Caco-2 (cell line): ENCODE measurements around the gene PITPNM3. TPM values are rescaled to one million over a fixed set of nuclear protein-coding genes. Genes with fewer than 3 reads are reported as not detected.

Source experiments
- BruUV-seq: library from RNA; stranded (reverse); fragments of 400-500 nt; replicated peaks from 2 replicates; lab custom pipeline; 2021; lab: Mats Ljungman, UMichigan
- CTCF ChIA-PET: fragments of 300-600 bp; sonication (Branson Sonifier 250); formaldehyde crosslinking; loops from one replicate; lab custom pipeline; 2022; ENCODE audit warnings: antibody characterized with exemption; lab: Charles Lee
- POLR2A ChIA-PET: fragments of 300-600 bp; sonication (Branson Sonifier 250); formaldehyde crosslinking; loops from one replicate; lab custom pipeline; 2022; ENCODE audit warnings: antibody characterized with exemption; lab: Charles Lee
- DNase-seq, 2 experiments: peaks; one replicate each; pipeline versions ENCODE4 v3.0.0 to v3.0.0-alpha.2; 2020 to 2022
- H3K27me3 ChIP-seq: replicated peaks from 2 replicates; pipeline ENCODE4 v1.6.0; 2011; ENCODE audit warnings: low read length; ENCODE audit not compliant: control insufficient read depth, insufficient read depth
- H3K36me3 ChIP-seq: 2 replicates; pipeline ENCODE4 v1.5.1; 2011; ENCODE audit warnings: low read length; ENCODE audit not compliant: control insufficient read depth, insufficient read depth
- H3K4me1 ChIP-seq: fragments of 250-450 bp; sonication (Bioruptor Pico); 2 replicates; pipeline ENCODE4 v1.5.1; 2020; ENCODE audit warnings: mild to moderate bottlenecking
- H3K4me3 ChIP-seq: 2 replicates; pipeline ENCODE4 v1.5.1; 2011; ENCODE audit warnings: low read depth, mild to moderate bottlenecking, control low read depth, low read length
- H3K9me3 ChIP-seq: fragments of 250-450 bp; sonication (Bioruptor Pico); 2 replicates; pipeline ENCODE4 v1.5.1; 2020; ENCODE audit warnings: mild to moderate bottlenecking, moderate library complexity
- H3K27ac Mint-ChIP-seq: one replicate; pipeline ENCODE4 v1.8.0; 2022; ENCODE audit warnings: mixed read lengths; ENCODE audit not compliant: unreplicated experiment
- H3K27me3 Mint-ChIP-seq: one replicate; pipeline ENCODE4 v1.8.0; 2022; ENCODE audit warnings: mixed read lengths; ENCODE audit not compliant: insufficient read depth, unreplicated experiment
- H3K36me3 Mint-ChIP-seq: one replicate; pipeline ENCODE4 v1.8.0; 2022; ENCODE audit warnings: mild to moderate bottlenecking, mixed read lengths; ENCODE audit not compliant: insufficient read depth, unreplicated experiment
- H3K4me1 Mint-ChIP-seq: one replicate; pipeline ENCODE4 v1.8.0; 2022; ENCODE audit warnings: low read depth, mixed read lengths; ENCODE audit not compliant: unreplicated experiment
- H3K4me3 Mint-ChIP-seq: one replicate; pipeline ENCODE4 v1.8.0; 2022; ENCODE audit warnings: mild to moderate bottlenecking, moderate library complexity, mixed read lengths; ENCODE audit not compliant: unreplicated experiment
- H3K9me3 Mint-ChIP-seq: one replicate; pipeline ENCODE4 v1.8.0; 2022; ENCODE audit warnings: mixed read lengths; ENCODE audit not compliant: unreplicated experiment
- CTCF ChIP-seq, 2 experiments: fragments of 200-600 bp in 1 of 2; IDR thresholded peaks; 1 replicate in 1 of 2; 2 replicates in 1 of 2; pipeline versions ENCODE4 v1.5.1 to v1.8.0; 2011 to 2022; ENCODE audit warnings: antibody characterized with exemption in 1 of 2, control low read depth in 1 of 2, inconsistent platforms in 1 of 2, low read depth in 1 of 2, low read length in 1 of 2, mild to moderate bottlenecking in 1 of 2, moderate library complexity in 1 of 2; ENCODE audit not compliant: insufficient read depth in 1 of 2, severe bottlenecking in 1 of 2, unreplicated experiment in 1 of 2
- intact Hi-C: fragments of 100-400 bp; cut with micrococcal nuclease; formaldehyde crosslinking; loops from one replicate; pipeline ENCODE4 v1.10.0; 2022; ENCODE audit not compliant: unreplicated experiment
- total RNA-seq: library from RNA; stranded (reverse); gene quantifications from 2 replicates; pipeline ENCODE4 v1.2.3, GENCODE V29; 2022

The PITPNM3 gene
- total RNA-seq, 1 experiment from 2014 or later: 0.50 TPM

GRCh38 chr17:6479622-6480302 lies 76.6 kb downstream of the PITPNM3 start:
- BruUV-seq: no TSS peak
- intact Hi-C loops: loop anchor here (10.0 kb wide), 1 partner anchor 85 kb away; no protein-coding TSS in a partner anchor
- no peak overlapping the region for H3K4me3 Mint-ChIP-seq
- Histone ChIP-seq H3K27me3 (no peaks in the 10 kb centered on the region), H3K9me3 (no peaks in the 10 kb centered on the region), H3K4me3 (no peak overlapping the region), H3K36me3 (no peaks in the 10 kb centered on the region), H3K4me1 (no peaks in the 10 kb centered on the region)
- H3K9me3 Mint-ChIP-seq: no peaks in the 10 kb centered on the region
- ChIA-PET POLR2A (no interaction called here), CTCF (no interaction called here)
- no peak overlapping the region for H3K27ac Mint-ChIP-seq
- H3K27me3 Mint-ChIP-seq: no peaks in the 10 kb centered on the region
- TF ChIP-seq CTCF (IDR thresholded peaks at IDR 0.05; ENCODE audit: insufficient read depth in 1 of 2, low read depth in 1 of 2, low read length in 1 of 2, severe bottlenecking in 1 of 2, unreplicated experiment in 1 of 2): no peak
- no peak for DNase-seq
- no peaks in the 10 kb centered on the region for H3K36me3 Mint-ChIP-seq
- H3K4me1 Mint-ChIP-seq: no peaks in the 10 kb centered on the region

GRCh38 chr17:6478486-6478885 lies 77.9 kb downstream of the PITPNM3 start:
- Histone ChIP-seq H3K9me3 (no peaks in the 10 kb centered on the region), H3K27me3 (no peaks in the 10 kb centered on the region), H3K4me1 (no peaks in the 10 kb centered on the region), H3K36me3 (no peaks in the 10 kb centered on the region), H3K4me3 (no peak overlapping the region)
- no peak overlapping the region for H3K4me3 Mint-ChIP-seq
- H3K27me3 Mint-ChIP-seq: no peaks in the 10 kb centered on the region
- DNase-seq: no peak
- no peak overlapping the region for H3K27ac Mint-ChIP-seq
- intact Hi-C loops: loop anchor here (10.0 kb wide), 1 partner anchor 86 kb away; no protein-coding TSS in a partner anchor
- no peaks in the 10 kb centered on the region for H3K4me1 Mint-ChIP-seq
- TF ChIP-seq CTCF (IDR thresholded peaks at IDR 0.05; ENCODE audit: insufficient read depth in 1 of 2, low read depth in 1 of 2, low read length in 1 of 2, severe bottlenecking in 1 of 2, unreplicated experiment in 1 of 2): no peak
- POLR2A ChIA-PET: no interaction called here
- H3K36me3 Mint-ChIP-seq: no peaks in the 10 kb centered on the region
- no peaks in the 10 kb centered on the region for H3K9me3 Mint-ChIP-seq
- CTCF ChIA-PET: no interaction called here
- BruUV-seq: no TSS peak

- intact Hi-C loops: loop anchor here (10.0 kb wide), 1 partner anchor 87 kb away; no protein-coding TSS in a partner anchor
These were observed 78.4 kb downstream of the PITPNM3 start for GRCh38 chr17:6477831-6478383.

More at GRCh38 chr17:6477831-6478383, 78.4 kb downstream of the PITPNM3 start:
- no peaks in the 10 kb centered on the region for H3K27me3 Mint-ChIP-seq
- no peak for TF ChIP-seq CTCF (IDR thresholded peaks at IDR 0.05; ENCODE audit: insufficient read depth in 1 of 2, low read depth in 1 of 2, low read length in 1 of 2, severe bottlenecking in 1 of 2, unreplicated experiment in 1 of 2)
- Histone ChIP-seq H3K27me3 (no peaks in the 10 kb centered on the region), H3K4me3 (no peak overlapping the region), H3K4me1 (no peaks in the 10 kb centered on the region), H3K9me3 (no peaks in the 10 kb centered on the region), H3K36me3 (no peaks in the 10 kb centered on the region)
- no peaks in the 10 kb centered on the region for H3K36me3 Mint-ChIP-seq
- H3K27ac Mint-ChIP-seq: no peak overlapping the region
- no peak for DNase-seq
- CTCF ChIA-PET: no interaction called here
- no peak overlapping the region for H3K4me3 Mint-ChIP-seq
- H3K4me1 Mint-ChIP-seq: peaks cover 4% of the 10 kb centered on the region
- BruUV-seq: no TSS peak
- no peaks in the 10 kb centered on the region for H3K9me3 Mint-ChIP-seq
- POLR2A ChIA-PET: no interaction called here
